ENCODE data around the gene HTRA1. TPM values are rescaled to one million over a fixed set of nuclear protein-coding genes. Genes with fewer than 3 reads are reported as not detected.
A peak's percentile ranks its signal among the peaks of the same experiment; 100 is the strongest.

HTRA1 gene
- 68.1 and 94.2 TPM in 2 replicates for total RNA-seq

DNA sequence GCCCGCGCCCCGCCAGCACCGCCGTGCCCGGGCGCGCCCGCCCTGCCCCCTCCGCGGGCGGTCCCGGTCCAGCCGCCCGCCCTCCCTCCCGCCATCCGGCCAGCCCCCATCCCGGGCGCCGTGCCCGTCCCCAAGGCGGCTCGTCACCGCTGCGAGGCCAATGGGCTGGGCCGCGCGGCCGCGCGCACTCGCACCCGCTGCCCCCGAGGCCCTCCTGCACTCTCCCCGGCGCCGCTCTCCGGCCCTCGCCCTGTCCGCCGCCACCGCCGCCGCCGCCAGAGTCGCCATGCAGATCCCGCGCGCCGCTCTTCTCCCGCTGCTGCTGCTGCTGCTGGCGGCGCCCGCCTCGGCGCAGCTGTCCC is at the start of gene HTRA1:
Gene HTRA1 (plus strand): TSS at position 187 of the 362 bp plus-strand sequence. CDS start 100 bp downstream, at position 287.
- peak; percentile 22 for DNase-seq (ENCODE audit: low read depth, low spot score)

- no peak for DNase-seq (ENCODE audit: low read depth, low spot score)
Measured at GRCh38 chr10:122413327-122413726, 48.0 kb upstream of the HTRA1 start.

- no peak for DNase-seq (ENCODE audit: low read depth, low spot score)
Measured at GRCh38 chr10:122417667-122418066, 43.7 kb upstream of the HTRA1 start.

GRCh38 chr10:122419016-122419415 is 42.3 kb upstream of the HTRA1 start:
- DNase-seq (ENCODE audit: low read depth, low spot score), result no peak

DNA sequence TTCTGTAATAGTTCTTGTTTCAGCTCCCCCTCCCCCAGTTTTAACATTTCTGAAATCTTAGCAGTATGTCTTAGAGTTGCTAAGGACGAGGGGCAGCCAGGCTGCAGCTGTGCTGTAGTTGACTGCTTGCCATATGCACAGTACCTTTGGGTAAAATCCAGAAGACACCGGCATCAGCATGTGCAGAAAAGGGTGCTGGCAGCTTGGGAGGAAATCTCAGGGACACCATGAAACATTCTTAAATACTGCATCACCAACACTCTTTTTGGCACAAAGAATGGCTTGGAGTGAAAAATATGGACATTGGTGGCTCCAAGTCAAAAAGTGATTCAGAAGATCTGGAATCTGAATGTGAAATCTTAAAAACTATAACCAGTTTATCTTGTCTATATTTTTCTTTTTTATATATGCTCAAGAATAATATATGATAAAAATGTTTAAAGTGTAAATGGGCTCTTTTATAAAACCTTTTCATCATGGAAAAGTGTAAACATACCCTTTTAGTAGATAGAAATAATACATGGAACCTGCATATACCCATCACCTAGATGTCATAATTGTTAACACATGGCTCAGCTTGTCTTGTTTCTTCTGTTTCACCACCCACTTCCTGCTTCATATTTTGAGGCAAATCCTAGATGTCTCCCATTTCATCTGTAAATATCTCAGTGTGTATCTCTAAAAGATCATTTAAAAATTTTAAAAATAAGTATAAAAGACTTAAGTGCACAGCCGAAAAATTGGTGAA is 41.3 kb upstream of the HTRA1 start:
- DNase-seq (ENCODE audit: low read depth, low spot score), result no peak

GRCh38 chr10:122420624-122421007 is 40.7 kb upstream of the HTRA1 start:
- no peak for DNase-seq (ENCODE audit: low read depth, low spot score)

- DNase-seq (ENCODE audit: low read depth, low spot score), result no peak
Measured at GRCh38 chr10:122421054-122421625, 40.2 kb upstream of the HTRA1 start.

- no peak for DNase-seq (ENCODE audit: low read depth, low spot score)
Measured at GRCh38 chr10:122421742-122422141, 39.6 kb upstream of the HTRA1 start.

DNA sequence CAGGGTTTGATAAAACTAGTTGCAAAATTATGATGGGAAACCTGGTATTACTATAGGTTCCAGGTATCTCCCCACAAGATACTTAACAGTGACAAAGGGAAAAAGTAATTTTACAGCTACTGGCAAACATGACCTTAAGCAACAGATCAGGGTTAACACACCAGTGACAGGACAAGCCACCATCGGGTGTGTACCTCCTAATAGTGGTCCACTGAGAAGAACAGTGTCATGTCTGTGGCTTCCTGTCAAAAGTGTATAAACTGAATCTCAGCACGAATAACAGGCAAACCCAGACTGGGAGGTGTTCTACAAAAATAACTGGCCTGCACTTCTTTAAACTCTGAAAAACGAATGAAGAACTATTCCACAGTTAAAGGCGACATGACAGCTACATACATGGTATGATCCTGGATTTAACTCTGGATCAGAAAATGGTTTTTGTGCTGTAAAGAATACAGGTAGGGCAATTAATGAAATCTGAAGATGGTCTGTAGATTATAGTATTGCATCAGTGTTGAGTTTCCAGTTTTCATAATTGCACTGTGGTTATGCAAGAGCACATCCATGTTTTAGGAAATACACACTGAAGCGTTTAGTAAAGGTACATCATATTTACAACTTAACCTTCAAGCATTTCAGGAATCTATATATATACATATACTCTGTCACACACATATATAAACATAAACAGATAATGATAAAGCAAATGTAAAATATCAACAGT is 38.9 kb upstream of the HTRA1 start:
- no peak for DNase-seq (ENCODE audit: low read depth, low spot score)

DNA sequence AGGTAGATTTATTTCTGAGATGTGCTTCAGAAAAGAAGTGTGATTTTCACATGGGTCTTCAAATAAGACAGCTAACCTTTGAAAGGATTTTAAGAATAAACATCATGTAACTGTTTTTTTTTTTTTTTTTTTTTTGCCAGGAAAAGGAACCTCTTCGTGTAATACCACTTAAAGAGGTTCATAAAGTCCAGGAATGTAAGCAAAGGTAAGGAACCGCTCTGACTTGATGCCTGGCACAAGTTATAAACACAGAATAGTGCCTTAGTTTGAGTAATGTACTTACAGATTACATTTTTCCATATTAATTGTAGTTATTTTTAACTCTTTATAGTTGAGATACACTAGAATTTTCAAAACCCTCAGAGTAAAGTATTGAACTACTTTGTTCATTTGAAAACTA is 37.3 kb upstream of the HTRA1 start:
- DNase-seq (ENCODE audit: low read depth, low spot score), result no peak

- DNase-seq (ENCODE audit: low read depth, low spot score), result no peak
Measured at GRCh38 chr10:122426829-122427228, 34.5 kb upstream of the HTRA1 start.

- no peak for DNase-seq (ENCODE audit: low read depth, low spot score)
Measured at GRCh38 chr10:122427280-122427679, 34.1 kb upstream of the HTRA1 start.

GRCh38 chr10:122435212-122435827 is 26.0 kb upstream of the HTRA1 start:
- no peak for DNase-seq (ENCODE audit: low read depth, low spot score)

DNA sequence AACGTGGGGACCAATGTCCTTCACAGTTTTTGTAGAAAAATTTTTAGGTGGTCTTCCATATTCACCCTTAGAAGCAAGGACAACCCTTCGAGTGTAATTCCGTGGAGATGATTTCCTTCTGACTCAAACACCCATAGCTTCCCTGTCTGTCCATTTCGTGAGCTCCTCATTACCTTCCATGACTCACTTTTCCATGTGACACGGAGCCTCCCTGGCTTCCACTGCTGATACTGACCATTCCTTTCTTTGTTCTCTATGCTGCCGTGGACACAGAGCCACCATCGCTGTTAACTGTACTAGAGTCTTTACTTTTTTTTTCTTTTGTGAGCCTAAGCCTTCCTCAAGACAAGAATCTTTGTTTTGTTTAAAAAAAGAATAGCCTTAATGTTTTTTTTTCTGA is 19.4 kb upstream of the HTRA1 start:
- no peak for DNase-seq (ENCODE audit: low read depth, low spot score)

DNA sequence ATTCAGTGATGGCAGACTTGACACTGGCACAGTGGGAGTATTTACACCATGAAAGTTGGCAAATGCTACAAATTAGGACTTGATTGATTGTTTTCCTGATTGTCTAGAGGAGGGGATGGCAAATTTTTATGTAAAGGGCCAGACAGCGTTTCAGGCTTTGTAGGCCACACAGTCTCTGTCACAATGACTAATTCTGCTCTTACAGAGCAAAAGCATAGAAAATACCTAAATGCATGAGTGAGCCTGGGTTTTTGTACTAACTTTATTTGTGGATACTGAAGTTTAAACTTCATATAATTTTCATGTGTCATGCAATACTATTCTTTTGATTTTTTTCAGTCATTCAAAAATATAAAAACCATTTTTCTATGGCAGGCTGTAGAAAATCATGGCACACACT is 15.9 kb upstream of the HTRA1 start:
- no peak for DNase-seq (ENCODE audit: low read depth, low spot score)

GRCh38 chr10:122445904-122446303 is 15.4 kb upstream of the HTRA1 start:
- DNase-seq (ENCODE audit: low read depth, low spot score), result no peak

- no peak for DNase-seq (ENCODE audit: low read depth, low spot score)
Measured at GRCh38 chr10:122446668-122447423, 14.5 kb upstream of the HTRA1 start.

- DNase-seq (ENCODE audit: low read depth, low spot score), result no peak
Measured at GRCh38 chr10:122448600-122448999, 12.8 kb upstream of the HTRA1 start.

GRCh38 chr10:122449153-122449552 is 12.2 kb upstream of the HTRA1 start:
- DNase-seq (ENCODE audit: low read depth, low spot score), result no peak

DNA sequence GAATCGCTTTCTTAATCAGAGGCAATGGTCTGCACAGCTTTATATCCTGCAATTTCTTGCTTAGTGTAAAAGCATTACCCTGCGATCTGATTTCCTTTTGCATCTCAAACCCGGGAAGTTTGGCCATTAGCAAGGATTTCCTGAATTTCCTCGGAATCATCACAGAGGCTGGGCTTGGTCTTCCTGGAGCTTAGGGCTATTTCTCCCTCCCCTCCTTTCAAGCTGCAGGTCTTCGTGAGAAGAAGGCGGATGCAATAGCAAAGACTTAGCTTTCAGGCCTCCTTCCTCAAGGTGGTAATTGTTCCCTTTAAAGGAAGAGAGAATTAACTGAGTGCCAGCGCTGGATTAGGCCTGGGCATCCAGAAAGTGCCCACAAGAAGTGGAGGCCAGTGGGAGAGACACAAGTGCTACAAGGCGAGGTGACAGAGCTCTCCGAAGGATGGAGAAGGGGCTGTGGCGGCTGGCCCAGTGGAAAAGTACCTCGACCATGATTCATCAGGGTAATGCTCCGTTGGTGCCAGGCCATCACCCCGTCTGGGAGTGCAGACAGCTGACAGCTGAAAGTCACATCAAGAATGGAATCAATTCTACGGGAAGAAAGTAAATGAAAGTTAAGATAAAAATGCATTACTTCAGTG is 10.9 kb upstream of the HTRA1 start:
- DNase-seq (ENCODE audit: low read depth, low spot score), result no peak

DNA sequence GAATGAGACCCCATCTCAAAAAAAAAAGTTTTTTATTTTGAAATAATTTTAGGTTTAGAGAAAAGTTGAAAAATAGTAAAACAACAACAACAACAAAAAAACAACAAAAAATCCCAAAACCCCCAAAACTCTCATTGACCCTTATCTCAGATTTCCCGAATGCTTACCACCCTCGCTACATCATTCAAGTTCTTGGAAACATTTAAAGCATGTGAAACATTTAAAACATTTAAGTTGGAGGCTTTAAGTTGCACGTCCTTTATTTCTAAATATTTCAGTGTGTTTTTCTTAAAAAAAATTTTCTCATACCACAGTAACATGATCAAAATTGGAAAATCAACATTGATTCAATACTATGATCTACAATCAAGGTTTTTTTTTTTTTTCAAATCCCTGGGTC is 7.3 kb upstream of the HTRA1 start:
- DNase-seq (ENCODE audit: low read depth, low spot score), result no peak
